Endometrial microvascular endothelial cells (primary cell): ENCODE data around the gene CTSC. TPM values are rescaled to one million over a fixed set of nuclear protein-coding genes. Genes with fewer than 3 reads are reported as not detected.

Source experiments
- in situ Hi-C: cut with HindIII; loops from 2 replicates; pipeline ENCODE4 v1.10.0; 2017; ENCODE audit warnings: low sequenced_read_pairs, low pct_unique_long_range_greater_than_20kb; ENCODE audit errors: inconsistent ontology term
- total RNA-seq: library from RNA; depleted of rRNA; stranded (reverse); fragments of >200 nt; gene quantifications from one replicate; pipeline ENCODE4 v1.2.3, GENCODE V29; 2015; ENCODE audit errors: inconsistent ontology term

CTSC gene
- total RNA-seq: 420 TPM

DNA sequence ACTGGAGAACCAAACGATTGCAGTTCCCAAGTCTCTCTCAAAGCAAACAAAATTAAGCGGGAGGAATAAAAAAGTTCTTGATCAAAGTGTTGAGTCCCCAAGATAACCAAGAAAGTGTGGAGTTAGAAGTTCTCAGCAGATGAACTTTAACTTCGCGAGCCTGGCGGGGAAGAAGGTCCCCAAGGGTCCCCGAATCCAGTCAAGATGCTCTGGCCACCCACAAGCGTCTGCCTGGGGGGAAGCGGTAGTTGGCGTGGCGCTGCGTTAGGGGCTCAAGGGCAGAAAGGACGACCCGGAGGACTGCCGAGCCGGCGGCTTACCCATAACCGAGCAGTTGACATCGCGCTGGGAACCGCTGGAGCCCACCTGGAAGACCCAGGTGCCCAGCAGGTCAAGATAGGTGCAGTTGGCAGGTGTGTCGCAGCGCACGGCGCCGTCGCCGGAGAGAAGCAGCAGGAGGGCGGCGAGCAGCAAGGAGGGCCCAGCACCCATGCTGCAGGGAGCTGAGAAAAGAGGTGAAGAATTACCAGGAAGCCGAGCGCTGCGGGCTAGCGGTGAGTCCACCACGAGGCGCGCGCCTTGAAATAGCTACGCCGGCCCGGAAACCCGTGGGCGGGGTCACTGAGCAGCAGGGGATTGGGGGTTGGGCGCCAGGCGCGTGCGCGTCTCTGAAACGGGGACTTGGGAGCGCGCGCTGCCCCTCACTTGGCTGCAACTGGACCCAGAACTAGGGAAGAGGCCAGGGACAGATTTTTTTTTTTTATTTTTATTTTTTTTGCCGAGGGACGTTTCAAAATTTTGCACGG is at the start of gene CTSC:
Gene CTSC (minus strand): TSS at position 556 of the 806 bp plus-strand sequence. CDS start 64 bp downstream, at position 492.
- in situ Hi-C loops: no loop called here

DNA sequence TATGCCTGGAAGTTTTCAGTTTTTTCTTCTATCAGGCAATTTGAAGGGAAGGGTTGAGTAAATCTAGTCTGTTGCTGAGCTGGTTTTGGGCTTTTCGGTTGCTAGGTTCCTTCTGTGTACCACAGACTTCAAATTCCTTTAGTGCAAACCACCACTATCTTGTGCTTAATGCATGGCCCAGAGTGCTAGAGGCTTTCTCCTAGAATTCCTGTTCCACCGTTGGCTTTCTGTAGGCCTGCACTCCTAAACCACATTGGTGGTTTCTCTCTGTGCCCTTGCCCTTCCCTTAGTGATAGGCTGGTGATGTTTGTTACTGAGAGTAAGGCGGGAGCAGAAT is 47.1 kb upstream of the CTSC start:
- in situ Hi-C loops: no loop called here

DNA sequence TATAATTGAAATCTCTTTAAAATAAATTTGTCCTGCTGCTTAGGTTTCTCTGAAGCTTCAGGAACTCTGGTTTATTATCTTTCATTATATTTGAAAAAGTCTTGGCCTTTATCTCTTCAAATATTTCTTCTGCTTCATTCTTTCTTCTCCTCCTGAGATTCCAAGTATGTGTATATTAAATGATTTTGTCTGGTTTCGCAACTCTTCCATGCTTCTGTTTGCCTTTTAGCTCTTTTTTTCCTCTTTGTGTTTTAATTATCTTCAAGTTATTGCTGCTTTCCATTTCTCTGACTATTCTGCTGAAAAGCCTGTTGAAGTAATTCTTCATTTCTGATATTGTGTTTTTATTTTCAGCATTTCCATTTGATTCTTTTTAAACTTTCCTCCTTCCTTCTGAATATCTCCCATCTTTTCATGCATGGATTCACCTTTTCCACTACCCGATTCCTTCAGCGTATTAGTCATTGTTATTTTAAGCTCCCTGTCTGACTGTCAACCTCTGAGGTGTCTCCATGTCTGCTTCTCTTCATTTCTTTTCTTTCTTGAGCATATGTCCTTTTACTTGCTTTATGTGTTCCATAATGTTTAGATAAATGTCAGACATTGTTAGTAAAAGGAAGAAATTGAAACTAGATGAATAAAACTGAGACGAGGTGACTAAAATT is 46.6 kb upstream of the CTSC start:
- in situ Hi-C loops: no loop called here

DNA sequence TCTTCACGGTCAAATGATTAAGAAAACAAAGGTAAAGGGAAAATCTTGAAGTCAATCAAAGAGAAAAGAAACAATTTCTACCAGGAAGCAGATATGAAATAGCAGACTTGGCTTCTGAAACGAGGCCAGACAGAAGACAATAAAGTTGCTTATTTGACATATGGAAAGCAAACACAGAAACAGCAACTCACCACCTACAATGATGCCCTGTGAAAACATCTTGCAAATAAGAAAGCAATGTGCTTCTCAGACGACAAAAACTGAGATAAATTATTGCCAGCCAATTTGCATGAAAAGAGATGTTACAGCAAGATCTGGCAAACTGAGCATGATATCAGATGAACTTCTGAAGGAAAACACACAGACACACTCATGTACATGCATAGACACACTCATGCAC is 45.9 kb upstream of the CTSC start:
- in situ Hi-C loops: no loop called here

DNA sequence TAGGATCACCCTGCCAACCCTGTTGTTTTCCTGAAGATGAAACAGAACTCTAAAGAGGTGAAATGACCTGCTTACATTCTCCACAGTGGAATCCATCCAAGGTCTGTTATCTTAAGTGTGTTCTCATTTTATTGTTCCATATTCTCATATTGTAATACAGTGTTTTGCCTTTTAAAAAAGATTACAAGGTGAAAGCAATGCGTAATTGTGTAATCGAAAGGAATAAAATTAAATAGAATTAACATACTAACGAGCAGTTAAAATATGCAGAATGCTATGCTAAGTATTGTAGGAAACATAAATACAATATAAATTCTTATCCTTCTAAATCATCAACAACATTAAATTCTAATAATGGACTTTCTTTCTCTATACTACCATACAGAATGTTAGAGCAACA is 41.6 kb upstream of the CTSC start:
- in situ Hi-C loops: no loop called here

DNA sequence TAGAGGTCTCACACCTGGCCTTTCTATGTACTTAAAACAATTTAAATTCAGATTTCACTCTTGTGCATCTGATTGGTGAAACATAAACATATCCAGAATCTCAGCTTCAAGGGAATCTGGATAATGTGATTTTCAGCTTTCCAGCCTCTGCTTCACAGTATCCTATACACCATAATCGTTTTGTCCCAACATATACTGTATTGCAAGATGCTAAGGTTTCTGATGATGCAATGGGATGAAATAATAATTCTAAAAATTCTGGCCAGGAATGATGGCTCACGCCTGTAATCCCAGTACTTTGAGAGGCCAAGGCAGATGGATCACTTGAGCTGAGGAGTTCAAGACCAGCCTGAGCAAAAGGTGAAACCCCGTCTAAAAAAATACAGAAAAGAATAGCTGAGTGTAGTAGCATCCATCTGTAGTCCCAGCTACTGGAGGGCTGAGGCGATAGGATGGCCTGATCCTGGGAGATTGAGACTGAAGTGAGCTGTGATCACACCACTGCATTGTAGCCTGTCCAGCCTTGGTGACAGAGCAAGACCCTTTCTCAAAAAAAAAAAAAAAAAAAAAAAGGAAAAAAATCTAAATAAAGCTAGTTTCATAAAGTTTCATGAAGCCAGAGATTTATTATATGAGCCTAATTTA is 41.0 kb upstream of the CTSC start:
- in situ Hi-C loops: no loop called here

DNA sequence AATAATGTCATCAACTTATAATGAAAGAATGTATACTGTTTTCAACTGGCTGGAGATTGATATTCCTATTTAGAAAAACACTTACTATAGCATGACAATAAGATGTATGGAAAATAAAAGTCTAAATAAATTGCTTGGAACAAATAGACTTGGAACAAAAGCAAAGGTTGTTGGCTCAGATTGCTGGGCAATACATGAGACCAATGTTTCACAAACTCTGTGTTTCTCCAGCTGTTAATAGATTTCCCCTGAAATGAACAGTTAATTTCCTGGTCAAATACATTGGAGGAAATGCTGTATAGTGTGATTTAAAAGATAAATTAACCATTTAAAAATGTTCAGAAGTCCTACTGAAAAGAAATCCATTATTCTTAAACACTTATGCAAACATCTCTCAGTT is 40.1 kb upstream of the CTSC start:
- in situ Hi-C loops: no loop called here

DNA sequence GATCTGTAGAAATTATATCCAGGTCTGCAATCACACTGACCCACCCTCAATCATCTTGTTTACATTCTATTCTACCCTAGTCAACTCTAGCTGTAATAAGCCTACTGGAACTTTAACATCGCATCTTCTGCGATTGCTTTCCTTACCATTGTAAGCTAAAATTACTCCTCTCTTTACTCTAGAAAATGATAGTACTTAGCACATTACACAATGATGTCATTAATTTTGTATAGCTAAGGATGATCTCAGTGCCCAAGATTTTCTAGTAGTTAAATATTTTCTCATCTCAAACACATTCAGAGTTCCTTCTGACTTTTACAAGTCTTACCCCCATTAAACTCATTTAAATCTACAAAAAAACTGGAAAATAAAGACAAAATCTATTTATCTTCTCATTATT is 39.6 kb upstream of the CTSC start:
- in situ Hi-C loops: no loop called here

DNA sequence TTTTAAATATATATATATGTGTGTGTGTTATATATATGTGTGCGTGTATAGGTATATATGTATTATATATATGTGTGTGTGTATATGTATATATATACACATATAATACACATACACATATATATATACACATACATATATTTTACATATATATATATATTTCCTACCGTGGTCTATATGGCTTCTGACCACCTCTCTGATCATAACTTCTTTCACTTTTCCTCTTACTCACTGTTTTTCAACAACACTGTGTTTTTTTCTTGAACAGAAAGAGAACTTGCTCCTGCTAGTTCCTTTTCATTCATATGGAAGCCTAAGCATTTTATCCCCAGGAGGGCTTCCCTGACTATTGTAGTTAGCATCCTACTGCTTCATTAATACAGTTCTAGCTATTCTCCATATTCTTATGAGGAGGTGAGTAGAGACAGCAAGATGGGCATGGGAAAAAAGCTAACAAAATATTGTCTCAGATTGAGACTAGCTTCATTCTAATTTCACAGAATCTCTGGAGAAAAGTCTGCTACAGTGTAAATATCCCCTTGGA is 38.5 kb upstream of the CTSC start:
- in situ Hi-C loops: no loop called here

DNA sequence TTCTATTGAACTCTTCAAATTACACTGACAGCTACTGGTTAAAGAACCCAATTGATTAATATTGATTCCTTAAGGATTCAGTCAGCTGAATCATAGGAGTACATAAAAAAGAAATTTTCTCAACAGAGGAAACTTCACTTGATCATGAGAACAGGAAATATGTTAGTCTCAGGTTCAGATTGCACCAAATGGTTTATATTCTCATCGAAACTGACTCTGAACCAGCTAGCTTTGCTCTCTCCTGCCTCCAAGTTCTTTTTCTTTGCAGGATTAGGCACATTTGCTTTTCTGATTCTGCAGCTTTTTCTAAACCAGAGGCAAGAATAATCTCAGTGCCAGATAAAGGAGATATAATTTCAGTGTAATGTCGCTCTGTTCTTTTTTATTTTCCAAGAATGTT is 33.2 kb upstream of the CTSC start:
- in situ Hi-C loops: no loop called here

DNA sequence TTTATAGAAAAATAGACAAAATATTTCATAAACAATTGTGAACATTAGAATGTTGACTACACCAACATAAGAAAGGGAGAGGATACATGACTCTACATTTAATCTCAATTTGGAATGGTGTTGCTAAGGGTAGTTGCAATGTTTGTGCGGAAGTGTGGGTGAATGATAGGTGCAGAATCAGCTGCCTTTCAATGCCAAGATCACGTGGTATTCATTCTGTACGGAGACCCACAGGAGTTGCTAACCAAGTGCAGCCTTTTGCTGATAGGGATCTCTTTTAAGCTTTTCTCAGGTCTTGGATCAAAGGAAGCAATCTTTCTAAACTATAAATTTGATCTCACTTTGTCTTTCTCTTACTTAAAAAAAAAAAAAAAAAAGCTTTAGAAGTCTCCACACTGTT is 29.8 kb upstream of the CTSC start:
- in situ Hi-C loops: no loop called here

DNA sequence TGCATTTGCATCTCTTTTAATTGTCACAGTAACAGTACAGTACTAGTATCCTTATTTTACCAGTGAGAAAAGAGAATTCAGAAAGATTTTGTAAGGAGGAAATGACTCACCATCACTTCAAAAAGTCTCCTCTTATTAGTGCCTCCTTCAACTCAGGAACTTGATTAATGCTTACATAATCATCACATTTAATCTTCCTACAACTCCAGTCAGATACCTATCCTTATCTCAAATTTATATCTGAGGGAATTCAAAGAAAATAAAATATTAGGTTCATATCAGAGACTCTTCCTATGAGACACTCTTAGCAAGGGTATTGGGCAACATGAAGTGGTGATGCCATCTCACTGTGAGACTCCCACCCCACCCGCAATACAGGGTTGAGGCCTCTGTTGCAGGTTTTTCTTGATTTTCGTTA is 26.1 kb upstream of the CTSC start:
- in situ Hi-C loops: no loop called here

DNA sequence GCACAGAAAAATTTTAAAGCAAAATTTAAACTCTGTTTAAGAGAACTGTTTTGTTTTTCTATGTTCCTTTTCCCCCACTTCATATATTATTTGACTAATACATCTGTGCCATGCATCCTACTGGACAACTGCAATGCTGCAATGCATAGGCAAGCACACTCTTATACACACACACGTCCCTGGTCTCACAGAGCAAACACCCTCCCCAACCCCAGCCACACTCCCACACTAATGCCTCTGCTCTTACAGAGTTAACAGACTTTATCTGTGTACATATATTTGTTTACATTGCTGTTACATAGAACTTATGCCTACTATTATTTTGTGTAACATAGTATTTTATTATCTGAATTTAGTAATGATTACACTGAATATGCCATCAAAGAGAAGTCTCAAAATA is 25.5 kb upstream of the CTSC start:
- in situ Hi-C loops: no loop called here

DNA sequence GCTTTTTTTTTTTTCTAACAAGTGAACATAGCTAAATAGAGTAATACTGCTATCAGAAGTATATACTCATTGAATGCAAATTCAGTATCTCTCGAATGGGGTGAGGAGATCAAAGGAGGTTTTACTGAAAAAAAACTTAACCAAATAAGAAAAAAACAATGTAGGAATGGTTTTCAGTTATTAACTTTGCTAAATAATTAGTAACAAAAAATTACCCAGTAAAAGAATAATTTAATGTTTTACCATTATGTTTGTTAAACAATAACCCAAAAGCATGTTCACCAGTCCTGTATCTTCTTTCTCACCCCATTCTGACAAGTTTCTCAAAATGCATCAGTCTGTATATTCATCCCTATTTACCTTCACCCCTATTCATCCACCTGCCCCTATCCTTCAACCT is 22.6 kb upstream of the CTSC start:
- in situ Hi-C loops: no loop called here

DNA sequence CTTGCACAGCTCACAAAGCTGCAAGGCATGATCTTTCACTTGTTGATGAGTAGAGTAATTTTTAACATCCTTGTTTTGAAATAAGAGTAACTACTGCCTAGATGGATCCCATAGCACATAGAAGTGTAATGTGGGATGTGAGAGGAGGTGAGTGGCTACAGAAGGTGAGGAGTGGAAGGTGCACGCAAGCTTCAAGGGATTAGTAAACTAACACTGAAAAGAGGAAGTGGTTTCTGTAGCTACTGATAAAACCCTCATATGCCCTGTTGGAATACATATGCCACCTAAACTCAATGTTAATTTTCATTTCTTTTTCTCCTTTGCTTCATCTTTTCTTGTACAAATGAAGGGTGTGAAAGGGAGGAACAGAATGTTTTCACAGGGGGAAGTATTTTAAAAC is 22.0 kb upstream of the CTSC start:
- in situ Hi-C loops: no loop called here

DNA sequence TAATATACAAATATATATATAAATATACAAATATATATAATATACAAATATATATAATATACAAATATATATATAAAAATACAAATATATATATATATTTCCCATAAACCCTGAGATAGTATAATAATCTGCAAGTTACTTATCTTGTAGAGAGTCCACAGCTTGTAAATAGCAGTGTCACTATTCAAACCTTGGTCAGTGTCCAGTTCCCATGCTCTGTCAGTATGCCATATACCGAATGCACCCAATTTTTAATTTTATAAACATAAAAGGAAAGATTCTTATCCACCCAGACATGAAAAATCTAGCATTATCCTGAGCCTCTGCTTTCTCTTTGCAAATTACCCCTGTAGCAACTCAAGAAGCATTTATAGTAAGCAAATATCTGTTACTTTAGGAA is 21.6 kb upstream of the CTSC start:
- in situ Hi-C loops: no loop called here

DNA sequence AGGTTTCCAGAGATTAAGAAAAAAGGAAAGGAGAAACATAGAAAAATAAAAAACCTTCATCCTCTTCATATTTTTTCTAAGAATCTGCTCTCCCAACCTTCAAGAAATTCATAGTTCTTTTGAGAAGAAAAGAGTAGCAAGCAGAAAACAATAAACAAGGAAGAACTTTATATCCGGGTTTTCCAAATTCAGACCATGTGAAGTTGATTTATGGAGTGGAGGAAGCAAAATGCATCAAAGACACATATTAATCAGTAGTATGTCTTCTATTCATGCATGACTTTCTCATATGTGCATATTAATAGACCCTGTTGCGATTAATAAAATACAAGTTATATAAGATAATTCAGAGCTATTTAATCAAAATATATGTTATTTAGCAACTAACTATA is 20.5 kb upstream of the CTSC start:
- in situ Hi-C loops: no loop called here

DNA sequence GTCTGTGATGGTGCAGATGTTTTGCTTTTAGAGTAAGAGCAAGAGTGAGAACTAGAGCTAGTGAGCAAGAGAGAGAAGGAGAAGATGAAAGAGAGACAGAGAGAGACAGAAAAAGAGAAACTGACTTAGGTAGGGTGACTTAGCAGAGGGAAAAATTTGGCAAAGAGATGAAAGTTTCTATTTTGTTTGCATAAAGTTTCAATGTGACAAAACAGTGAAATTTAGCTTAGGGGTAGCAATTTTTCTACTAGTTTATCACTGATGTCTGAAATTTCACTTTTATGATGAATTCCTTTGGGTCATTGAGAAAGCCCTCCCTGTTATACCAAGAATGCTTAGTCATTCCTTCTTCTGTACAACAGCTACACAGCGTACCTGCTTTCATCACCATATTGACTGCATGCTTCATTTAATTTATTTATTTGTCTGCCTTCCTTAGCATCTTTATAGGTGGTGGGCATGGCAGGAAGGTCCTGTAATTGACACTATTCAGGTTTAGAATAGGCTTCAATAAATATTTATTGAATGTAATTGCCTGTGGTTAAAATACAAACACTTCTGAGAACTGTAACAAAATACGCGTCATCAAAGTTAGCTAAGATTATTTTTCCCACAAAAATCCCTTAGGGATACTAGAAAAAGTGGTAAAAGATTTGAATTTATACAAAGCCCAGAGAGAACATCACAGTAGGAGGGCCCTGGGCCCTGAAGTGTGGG is 19.9 kb upstream of the CTSC start:
- in situ Hi-C loops: no loop called here

DNA sequence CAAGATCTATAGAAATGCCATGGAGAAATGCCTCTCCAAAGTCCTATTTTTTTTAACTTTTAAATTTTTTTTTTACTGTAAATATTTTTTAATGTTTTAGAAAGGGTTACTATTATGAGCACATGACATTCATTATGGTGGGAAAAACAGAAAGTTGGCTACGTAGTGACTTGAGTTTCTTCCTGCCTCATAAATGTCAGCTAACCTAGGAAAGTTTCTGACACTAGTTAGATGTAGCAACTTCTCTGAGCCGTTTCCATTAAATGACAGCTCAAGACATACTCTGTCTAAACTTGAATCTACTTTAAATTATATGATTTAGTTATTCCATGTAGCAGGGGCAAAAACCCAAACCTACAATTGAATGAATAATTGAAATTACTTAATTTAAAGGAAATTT is 18.4 kb upstream of the CTSC start:
- in situ Hi-C loops: no loop called here
